NCI-H748 (cell line): ENCODE measurements around the gene ARHGEF11.

Experiments
- DNase-seq: peaks from one replicate; lab custom pipeline; 2025; ENCODE audit not compliant: unreplicated experiment; lab: John Stamatoyannopoulos, UW

The ARHGEF11 gene

DNA sequence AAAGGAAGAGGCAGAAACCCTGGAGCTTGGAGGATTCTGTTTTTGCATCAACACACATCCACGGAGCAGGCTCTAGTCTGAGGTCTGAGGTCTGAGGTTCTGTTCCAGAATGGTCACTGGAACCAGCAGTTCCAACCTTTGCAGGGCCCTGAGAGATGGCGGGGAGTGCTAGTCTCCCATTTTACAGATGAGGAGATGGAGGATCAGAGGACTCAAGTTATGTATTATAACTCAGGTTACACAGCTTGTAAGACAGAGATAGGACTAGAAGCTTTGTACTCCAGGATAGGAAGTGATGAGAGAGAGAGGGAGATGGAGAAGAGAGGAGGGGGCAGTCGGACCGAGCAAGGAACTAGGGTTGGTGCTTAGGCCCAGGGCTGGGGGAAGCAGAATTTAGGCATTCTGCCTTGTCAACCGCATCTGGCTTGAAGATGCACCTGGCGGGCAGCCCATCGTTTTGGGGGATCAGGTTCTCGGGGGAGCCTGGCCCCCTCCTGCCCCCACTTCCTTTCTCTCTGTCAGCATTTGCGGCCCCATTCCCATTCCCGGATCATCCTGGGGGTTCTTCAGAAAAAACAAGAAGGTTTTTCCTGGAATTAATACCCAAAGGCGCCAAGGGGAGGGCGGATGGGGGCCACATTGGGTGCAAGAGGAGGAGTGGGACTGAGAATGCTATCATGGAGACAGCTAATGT is 146.4 kb downstream of the ARHGEF11 start:
- no peak for DNase-seq

GRCh38 chr1:156898161-156898566 is 147.4 kb downstream of the ARHGEF11 start:
- no peak for DNase-seq

DNA sequence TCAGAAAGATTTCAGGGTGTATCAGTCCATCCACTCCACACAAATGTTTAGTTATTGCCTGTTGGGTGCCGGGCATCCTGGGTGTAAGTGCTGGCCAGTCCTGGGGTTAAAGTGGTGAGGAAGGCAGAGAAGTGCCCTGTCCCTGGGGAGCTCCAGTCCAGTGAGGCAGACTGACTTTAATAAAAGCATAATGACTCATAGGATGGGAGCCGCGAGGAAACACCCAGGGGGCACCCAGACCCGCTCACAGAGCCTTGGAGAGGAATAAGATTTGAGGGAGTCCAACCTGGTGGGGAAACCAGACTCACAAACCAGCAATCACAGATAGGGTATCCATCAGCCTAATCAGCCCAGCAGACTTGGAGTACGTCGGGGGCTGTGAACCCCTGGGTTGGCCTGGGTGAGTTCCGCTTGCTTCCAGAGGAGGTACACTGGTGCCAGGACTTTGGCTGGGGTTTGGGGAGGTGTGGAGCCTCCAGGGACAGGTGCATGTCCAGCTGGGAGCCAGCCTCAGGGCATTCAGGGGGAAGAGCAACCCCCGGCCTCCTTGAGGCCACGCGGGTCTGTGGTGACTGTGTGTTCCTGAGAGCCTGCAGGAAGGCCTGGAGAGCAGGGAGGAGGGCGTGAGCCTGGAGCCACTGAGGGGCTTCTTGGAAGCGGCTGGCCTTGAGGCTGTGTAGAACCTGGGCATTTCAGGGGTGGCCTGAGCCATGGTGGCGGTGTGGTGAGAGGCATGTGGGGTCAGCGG is 148.3 kb downstream of the ARHGEF11 start:
- DNase-seq = no peak

DNA sequence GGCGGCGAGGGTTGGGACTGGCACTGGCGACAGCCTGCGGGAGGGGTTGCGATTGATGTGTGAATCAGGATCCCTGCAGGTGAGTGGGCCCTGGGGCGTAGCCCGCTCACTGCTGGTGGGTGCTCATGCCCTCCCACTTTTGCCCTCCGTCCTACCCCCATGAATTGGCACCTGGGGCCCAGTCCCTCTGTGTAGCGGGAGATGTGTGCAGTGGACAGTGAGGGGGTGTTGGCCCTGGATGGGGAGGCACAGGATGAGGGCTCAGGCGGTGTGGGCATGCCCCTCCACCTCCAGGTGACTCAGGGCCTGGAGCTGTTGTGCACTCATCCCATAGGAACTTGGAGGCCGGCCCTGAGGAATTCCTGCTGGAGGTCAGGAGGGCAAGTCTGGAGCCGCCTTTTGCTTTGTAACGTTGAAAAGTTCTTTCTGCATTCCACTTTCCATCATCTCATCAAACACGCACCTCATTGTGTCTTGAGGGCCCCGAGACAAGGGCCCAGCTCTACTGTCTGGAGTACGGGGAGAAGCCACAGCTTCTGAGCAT is 149.0 kb downstream of the ARHGEF11 start:
- no peak for DNase-seq

DNA sequence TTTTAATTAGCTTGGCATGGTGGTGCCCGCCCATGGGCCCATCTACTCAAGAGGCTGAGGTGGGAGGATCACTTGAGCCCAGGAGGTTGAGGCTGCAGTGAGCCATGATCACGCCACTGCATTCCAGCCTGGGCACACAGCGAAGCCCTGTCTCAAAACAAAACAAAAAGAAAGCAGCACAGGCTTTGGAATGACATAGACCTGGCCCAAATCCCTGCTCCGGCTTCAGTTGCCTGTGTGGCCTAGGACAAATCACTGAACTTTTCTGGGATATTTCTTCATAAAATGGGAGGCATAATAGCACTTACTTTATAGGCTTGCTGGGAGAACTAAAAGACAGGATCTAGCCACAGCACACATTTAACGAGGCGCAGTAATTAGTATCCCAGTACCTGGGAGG is 149.6 kb downstream of the ARHGEF11 start:
- DNase-seq = no peak

DNA sequence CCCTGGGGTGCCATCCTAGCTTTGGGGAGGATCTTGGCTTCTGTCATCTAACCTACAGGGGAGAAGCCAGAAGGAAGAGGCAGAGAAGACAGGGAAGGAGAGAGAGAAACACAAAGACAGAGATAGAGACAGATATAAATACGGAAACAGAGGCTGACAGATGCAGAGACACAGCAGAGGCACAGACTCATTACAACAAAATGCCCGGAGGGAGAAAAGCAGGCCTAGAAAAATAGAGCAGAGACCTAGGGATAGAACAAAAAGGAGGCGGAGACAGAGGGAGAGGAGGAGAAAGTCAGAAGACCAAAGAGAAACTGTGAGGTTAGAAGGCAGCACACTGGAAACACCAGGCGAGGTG is 150.1 kb downstream of the ARHGEF11 start:
- no peak for DNase-seq

DNA sequence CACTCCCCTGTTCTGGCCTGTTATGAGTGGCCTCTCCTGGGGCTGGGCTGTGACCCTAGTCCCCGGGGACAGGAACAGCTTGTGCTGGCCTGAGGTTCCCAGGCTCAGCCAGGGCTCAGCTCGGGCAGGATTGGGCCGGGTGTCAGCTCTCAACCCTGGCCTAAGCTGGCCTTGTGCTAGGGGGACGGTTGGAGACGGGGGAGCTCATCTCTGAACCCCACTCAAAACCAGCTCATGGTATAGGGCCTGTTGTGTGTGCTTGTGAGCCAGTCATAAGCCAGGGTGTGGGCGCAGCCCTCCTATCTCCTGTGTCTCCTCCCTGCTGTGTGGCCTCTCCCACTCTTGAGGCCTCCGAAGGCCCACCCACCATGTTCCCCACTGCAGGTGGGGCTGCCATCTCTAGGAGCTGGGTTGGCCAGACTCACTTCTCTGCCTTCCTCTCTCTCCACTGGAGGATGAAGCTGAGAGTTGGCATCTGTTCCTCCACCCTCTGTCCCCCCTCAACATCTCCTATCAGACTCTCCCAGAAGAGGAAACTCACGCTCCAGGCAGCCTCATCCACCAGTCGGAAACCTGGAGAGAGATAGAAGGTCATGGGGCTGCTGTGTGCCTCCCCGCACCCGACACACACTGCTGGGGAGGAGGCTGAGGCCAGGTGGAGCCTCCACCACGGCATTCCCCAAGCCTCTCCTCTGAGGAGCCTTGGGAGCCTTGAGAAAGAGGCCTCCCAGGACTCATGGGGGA is 150.7 kb downstream of the ARHGEF11 start:
- DNase-seq = no peak

DNA sequence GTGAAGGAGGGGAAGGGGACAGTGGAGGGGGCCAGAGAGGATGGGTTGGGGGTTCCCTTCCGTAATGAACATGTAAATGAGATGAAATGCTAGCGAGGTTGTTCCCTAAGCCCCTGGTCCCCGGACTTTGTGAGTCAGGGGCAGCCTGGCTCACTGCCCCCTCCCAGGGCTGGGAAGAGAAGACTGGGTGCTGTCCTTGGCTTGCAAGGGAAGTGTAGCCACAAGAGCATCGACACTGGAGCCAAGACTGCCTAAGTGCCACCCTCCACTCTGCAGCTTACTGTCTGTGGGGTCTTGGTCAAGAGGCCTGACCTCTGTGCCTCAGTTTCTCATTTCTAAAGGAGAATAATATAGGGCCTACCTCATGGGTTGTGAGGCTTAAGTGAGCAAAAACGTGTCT is 151.5 kb downstream of the ARHGEF11 start:
- no peak for DNase-seq

GRCh38 chr1:156893048-156893953 is 152.2 kb downstream of the ARHGEF11 start, which contains the start of gene PEAR1:
TSS of gene PEAR1 (plus strand) at chr1:156893718. CDS start at chr1:156903927, 10,209 bp downstream.
- DNase-seq = no peak

GRCh38 chr1:156892190-156893047 is 153.1 kb downstream of the ARHGEF11 start:
- DNase-seq = peak; percentile 86

DNA sequence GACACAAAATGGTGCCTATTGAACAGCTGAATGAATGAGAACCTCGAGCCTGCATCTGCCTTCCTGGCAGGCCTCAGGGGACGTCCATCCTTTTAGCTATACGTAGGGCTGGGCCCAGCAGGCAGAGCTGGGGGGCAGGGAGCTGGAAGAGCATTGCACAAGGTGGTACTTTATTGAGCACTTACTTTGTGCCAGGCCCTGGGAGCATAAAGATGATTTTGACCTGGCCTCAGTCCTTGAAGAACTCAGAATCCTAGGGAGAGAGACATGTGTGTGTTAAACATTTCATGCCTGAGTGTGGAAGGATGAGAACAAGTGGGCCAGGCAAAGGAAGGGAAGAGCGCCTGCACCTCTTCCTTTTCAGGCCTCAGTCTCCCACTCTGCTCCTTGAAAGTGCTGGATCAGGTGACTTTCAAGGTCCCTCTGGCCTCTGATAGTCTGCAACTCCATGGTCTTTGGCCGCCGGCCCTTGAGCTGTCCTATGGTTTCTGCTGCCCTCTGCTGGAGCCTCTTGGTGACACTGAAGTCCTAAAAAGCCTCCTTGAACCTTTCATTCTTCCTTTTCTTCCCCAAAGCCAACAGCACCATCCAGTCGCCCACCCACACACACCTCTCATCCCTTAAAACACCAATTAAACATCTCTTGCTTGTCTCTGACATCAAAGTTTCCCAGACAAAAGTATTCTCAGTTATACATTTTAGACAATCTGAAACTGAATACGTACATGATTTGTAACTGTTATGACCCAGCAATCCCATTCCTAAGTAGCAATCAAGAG is 155.6 kb downstream of the ARHGEF11 start:
- DNase-seq = peak; percentile 78

- DNase-seq = no peak
These were observed 157.8 kb downstream of the ARHGEF11 start for GRCh38 chr1:156887734-156888133.

DNA sequence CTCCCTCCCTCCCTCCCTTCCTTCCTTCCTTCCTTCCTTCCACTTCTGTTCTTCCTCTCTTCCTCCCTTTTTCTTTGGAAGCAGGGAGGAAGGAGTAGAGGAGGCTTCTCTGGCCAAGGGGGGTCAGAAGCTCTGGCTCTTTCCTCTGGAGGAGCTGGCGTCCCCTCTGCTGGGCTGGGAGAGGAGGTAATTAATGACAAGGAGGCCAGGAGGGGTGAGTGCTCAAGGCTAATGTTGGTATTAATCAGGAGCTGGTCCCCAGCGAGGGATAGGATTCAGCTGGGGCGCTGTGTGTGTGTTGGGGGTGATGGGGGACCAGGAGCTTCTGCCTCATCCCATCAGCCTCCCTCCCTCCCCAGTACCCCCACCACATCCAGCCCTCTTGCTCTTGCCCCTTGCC is 158.2 kb downstream of the ARHGEF11 start:
- DNase-seq = no peak

GRCh38 chr1:156886583-156887281 is 158.8 kb downstream of the ARHGEF11 start:
- no peak for DNase-seq

DNA sequence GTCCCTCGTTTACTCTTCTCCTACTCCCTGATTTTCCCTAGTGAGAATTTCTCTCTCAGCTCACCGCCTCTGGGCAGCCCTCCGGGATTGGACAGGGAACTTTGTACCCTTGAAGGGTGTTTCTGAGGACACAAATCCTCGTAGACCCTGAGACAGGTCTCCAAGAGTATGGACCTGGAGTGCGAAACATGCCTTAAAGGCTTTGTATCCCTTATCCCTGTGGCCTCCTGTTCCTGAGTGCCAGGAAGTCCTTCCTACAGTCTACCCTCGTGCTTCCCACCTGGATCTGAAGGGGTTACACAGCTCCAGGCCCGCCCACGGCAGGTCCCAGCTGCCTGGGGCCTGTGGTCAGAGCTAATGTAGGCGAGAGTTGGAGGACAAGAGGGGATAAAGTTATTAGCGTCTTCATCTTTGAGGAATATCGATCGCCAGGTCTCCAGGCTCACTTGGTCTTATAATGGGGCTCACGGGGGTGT is 159.6 kb downstream of the ARHGEF11 start:
- no peak for DNase-seq

- no peak for DNase-seq
These were observed 160.2 kb downstream of the ARHGEF11 start for GRCh38 chr1:156885314-156885713.
